Measurements from ENCODE around the gene EXOC3L4.

EXOC3L4 gene

GRCh38 chr14:103070971-103071542, 23.5 kb upstream of the EXOC3L4 start:
- DNase-seq (ENCODE audit: low read depth, low spot score), result no peak

GRCh38 chr14:103071544-103072251, 22.8 kb upstream of the EXOC3L4 start:
- DNase-seq (ENCODE audit: low read depth, low spot score), result no peak

GRCh38 chr14:103072595-103073366, 21.7 kb upstream of the EXOC3L4 start:
- DNase-seq (ENCODE audit: low read depth, low spot score), result no peak

- DNase-seq (ENCODE audit: low read depth, low spot score), result no peak
Measured at GRCh38 chr14:103073367-103073875, 21.1 kb upstream of the EXOC3L4 start.

- DNase-seq (ENCODE audit: low read depth, low spot score), result no peak
Measured at GRCh38 chr14:103073876-103074728, 20.4 kb upstream of the EXOC3L4 start.

- DNase-seq (ENCODE audit: low read depth, low spot score), result no peak
Measured at GRCh38 chr14:103074729-103075367, 19.7 kb upstream of the EXOC3L4 start.

- DNase-seq (ENCODE audit: low read depth, low spot score), result peak; percentile 56
Measured at GRCh38 chr14:103078420-103078749, 16.1 kb upstream of the EXOC3L4 start.

- no peak for DNase-seq (ENCODE audit: low read depth, low spot score)
Measured at GRCh38 chr14:103078860-103079587, 15.5 kb upstream of the EXOC3L4 start.

GRCh38 chr14:103081951-103082350, 12.6 kb upstream of the EXOC3L4 start:
- no peak for DNase-seq (ENCODE audit: low read depth, low spot score)

- DNase-seq (ENCODE audit: low read depth, low spot score), result no peak
Measured at GRCh38 chr14:103084021-103084919, 10.3 kb upstream of the EXOC3L4 start, which contains the start of gene LBHD2. TSS of gene LBHD2 (plus strand) at chr14:103084210. CDS start at chr14:103086013, 1,803 bp downstream.

- DNase-seq (ENCODE audit: low read depth, low spot score), result no peak
Measured at GRCh38 chr14:103085106-103086091, 9.1 kb upstream of the EXOC3L4 start.

GRCh38 chr14:103086771-103087342, 7.7 kb upstream of the EXOC3L4 start:
- no peak for DNase-seq (ENCODE audit: low read depth, low spot score)

GRCh38 chr14:103087343-103087835, 7.1 kb upstream of the EXOC3L4 start:
- no peak for DNase-seq (ENCODE audit: low read depth, low spot score)

- DNase-seq (ENCODE audit: low read depth, low spot score), result no peak
Measured at GRCh38 chr14:103088921-103089320, 5.6 kb upstream of the EXOC3L4 start.

GRCh38 chr14:103089386-103090335, 4.9 kb upstream of the EXOC3L4 start:
- no peak for DNase-seq (ENCODE audit: low read depth, low spot score)

GRCh38 chr14:103090481-103091020, 4.0 kb upstream of the EXOC3L4 start:
- DNase-seq (ENCODE audit: low read depth, low spot score), result no peak
